ENCODE measurements around the gene PPP4R2. TPM values are rescaled to one million over a fixed set of nuclear protein-coding genes. Genes with fewer than 3 reads are reported as not detected.

The PPP4R2 gene
- total and polyA plus RNA-seq, 2 of the 4 experiments (the other 2 are of a cell fraction) = 13.5 to 31.4 TPM

DNA sequence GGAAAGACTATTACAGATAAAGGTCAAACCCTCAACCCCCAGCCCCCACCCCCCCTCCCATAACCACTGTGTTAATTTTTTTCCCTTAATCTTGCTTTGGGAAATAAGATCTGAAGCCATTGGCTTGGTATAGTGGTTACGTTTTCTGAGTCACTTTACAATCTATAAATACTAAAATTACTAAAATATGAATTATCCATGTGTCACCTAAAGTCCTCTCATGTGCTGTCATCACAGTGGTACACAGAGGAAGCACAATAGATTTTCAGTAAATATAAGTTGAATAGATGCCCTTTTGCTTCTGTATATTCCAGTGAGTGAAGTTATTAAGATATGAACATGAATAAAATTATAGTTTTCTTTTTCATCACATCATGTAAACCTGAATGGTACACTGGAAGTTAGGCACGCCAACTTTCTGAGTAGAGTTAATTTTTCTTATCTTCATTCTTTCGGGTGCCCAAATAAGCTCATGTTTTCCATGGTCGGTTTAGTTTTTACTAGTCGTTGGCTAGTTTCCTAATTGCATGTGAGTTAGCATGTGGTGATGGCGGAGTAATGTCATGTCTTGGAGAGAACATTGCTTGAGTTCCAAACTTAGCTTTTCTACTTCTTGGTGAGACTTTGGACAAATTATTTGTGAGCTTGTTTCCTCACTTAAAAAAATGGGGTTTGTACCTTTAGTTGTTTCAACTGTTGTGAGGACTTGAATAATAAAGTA is 11.5 kb downstream of the PPP4R2 start:
- no peak overlapping the region for H2AK9ac ChIP-seq (replicated peaks; ENCODE audit: low read depth, low read length, poor library complexity)
- no peak overlapping the region for H2BK120ac ChIP-seq (ENCODE audit: low read depth, low read length)
- H4K91ac ChIP-seq (ENCODE audit: insufficient read depth, low read depth, low read length) = no peak overlapping the region
- no peak overlapping the region for H4K5ac ChIP-seq (ENCODE audit: low read depth, low read length)
- H2BK15ac ChIP-seq (ENCODE audit: low read depth, low read length) = no peak overlapping the region
- H2BK20ac ChIP-seq (ENCODE audit: low read depth, low read length) = no peak overlapping the region
- H3K18ac ChIP-seq (ENCODE audit: low read depth, low read length) = no peak overlapping the region
- H2BK5ac ChIP-seq (ENCODE audit: low read depth, low read length, poor library complexity, severe bottlenecking) = no peak overlapping the region
- H3K4me3 ChIP-seq (ENCODE audit: insufficient read depth, low read depth, low read length) = no peak overlapping the region
- no peak overlapping the region for H3K23ac ChIP-seq (ENCODE audit: low read depth, low read length)
- intact Hi-C loops (cut with micrococcal nuclease) (no loop called here), dilution Hi-C loops (cut with HindIII; ENCODE audit: low sequenced_read_pairs, unreplicated experiment) (no loop called here), in situ Hi-C loops (cut with MboI; ENCODE audit: low sequenced_read_pairs) (no loop called here)
- H3K4me1 ChIP-seq (ENCODE audit: control insufficient read depth, insufficient read depth, low read length) = 0 out of 2 replicates have a peak, but pooled peaks cover 2% of the 10 kb centered on the region
- H4K20me1 ChIP-seq (ENCODE audit: insufficient read depth, low read length) = peaks cover 98% of the 10 kb centered on the region
- no peak overlapping the region for H3K14ac ChIP-seq (replicated peaks; ENCODE audit: low read depth, low read length)
- no peak overlapping the region for H2AK5ac ChIP-seq (ENCODE audit: low read depth, low read length)
- CTCF ChIA-PET = no interaction called here
- no peak overlapping the region for H2AFZ ChIP-seq (replicated peaks; ENCODE audit: low read length, poor library complexity)
- DNase-seq = no peak
- no peak overlapping the region for H4K8ac ChIP-seq (ENCODE audit: low read depth in 2 of 2, low read length in 2 of 2)
- WGBS, 2 experiments (ENCODE audit: extremely low coverage in 2 of 2, insufficient read length in 1 of 2) = no CpG with 5 or more reads among the region's 6 CpGs
- no peak overlapping the region for H3K4me2 ChIP-seq (ENCODE audit: low read depth, low read length)
- no peak overlapping the region for H3K56ac ChIP-seq (ENCODE audit: extremely low read depth, insufficient read depth, low read length)
- ATAC-seq (ENCODE audit: low read depth) = no peak
- no peak overlapping the region for H3K4ac ChIP-seq (ENCODE audit: low read depth, low read length)
- POLR2A ChIA-PET (ENCODE audit: unreplicated experiment) = no interaction called here
- H3K9me3 ChIP-seq (ENCODE audit: control insufficient read depth, insufficient read depth, low read length) = no peaks in the 10 kb centered on the region
- H3K36me3 ChIP-seq (ENCODE audit: control insufficient read depth, insufficient read depth, low read length) = peaks cover 25% of the 10 kb centered on the region
- TF ChIP-seq, protein P1, sequence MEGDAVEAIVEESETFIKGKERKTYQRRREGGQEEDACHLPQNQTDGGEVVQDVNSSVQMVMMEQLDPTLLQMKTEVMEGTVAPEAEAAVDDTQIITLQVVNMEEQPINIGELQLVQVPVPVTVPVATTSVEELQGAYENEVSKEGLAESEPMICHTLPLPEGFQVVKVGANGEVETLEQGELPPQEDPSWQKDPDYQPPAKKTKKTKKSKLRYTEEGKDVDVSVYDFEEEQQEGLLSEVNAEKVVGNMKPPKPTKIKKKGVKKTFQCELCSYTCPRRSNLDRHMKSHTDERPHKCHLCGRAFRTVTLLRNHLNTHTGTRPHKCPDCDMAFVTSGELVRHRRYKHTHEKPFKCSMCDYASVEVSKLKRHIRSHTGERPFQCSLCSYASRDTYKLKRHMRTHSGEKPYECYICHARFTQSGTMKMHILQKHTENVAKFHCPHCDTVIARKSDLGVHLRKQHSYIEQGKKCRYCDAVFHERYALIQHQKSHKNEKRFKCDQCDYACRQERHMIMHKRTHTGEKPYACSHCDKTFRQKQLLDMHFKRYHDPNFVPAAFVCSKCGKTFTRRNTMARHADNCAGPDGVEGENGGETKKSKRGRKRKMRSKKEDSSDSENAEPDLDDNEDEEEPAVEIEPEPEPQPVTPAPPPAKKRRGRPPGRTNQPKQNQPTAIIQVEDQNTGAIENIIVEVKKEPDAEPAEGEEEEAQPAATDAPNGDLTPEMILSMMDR (conservative IDR thresholded peaks at IDR 0.05; ENCODE audit: low read depth, low read length) = no peak
- TF ChIP-seq, protein P2, sequence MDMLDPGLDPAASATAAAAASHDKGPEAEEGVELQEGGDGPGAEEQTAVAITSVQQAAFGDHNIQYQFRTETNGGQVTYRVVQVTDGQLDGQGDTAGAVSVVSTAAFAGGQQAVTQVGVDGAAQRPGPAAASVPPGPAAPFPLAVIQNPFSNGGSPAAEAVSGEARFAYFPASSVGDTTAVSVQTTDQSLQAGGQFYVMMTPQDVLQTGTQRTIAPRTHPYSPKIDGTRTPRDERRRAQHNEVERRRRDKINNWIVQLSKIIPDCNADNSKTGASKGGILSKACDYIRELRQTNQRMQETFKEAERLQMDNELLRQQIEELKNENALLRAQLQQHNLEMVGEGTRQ (IDR thresholded peaks at IDR 0.05; ENCODE audit: low read depth, low read length) = no peak
- TF ChIP-seq MXI1 (IDR thresholded peaks at IDR 0.05; ENCODE audit: borderline replicate concordance, low read depth, low read length) (no peak), BHLHE40 (IDR thresholded peaks at IDR 0.05; ENCODE audit: low read depth, low read length) (no peak), RCOR1 (IDR thresholded peaks at IDR 0.05; ENCODE audit: insufficient replicate concordance, low read length) (no peak), NFE2L2 (IDR thresholded peaks at IDR 0.05; ENCODE audit: low read depth, low read length) (no peak), SMC3 (IDR thresholded peaks at IDR 0.05; ENCODE audit: low read depth, low read length) (no peak), RFX5 (IDR thresholded peaks at IDR 0.05; ENCODE audit: low read depth, low read length) (no peak), RAD21 (IDR thresholded peaks at IDR 0.05; ENCODE audit: low read length) (no peak), CEBPB (IDR thresholded peaks at IDR 0.05; ENCODE audit: low read depth, low read length) (no peak), MAFK (IDR thresholded peaks at IDR 0.05; ENCODE audit: low read depth, low read length) (no peak), MAZ (IDR thresholded peaks at IDR 0.05; ENCODE audit: borderline replicate concordance, low read depth, low read length) (no peak)
- peaks cover 11% of the 10 kb centered on the region for H3K9me1 ChIP-seq (ENCODE audit: insufficient read depth, low read length)
- no peaks in the 10 kb centered on the region for H3K27me3 ChIP-seq (ENCODE audit: control insufficient read depth, insufficient read depth, low read length)
- H3K27ac ChIP-seq (ENCODE audit: insufficient read depth, low read length) = no peak overlapping the region
- no TSS peak for BruUV-seq (replicated peaks)
- H3K9ac ChIP-seq (ENCODE audit: low read depth, low read length) = no peak overlapping the region
- H3K79me1 ChIP-seq (ENCODE audit: low read depth in 1 of 2, low read length in 2 of 2) = peaks cover 0 to 42% of the 10 kb centered on the region in 2 experiments; a peak in 2 of 4 replicates
